ENCODE data around the gene HIPK3.

Gene HIPK3

DNA sequence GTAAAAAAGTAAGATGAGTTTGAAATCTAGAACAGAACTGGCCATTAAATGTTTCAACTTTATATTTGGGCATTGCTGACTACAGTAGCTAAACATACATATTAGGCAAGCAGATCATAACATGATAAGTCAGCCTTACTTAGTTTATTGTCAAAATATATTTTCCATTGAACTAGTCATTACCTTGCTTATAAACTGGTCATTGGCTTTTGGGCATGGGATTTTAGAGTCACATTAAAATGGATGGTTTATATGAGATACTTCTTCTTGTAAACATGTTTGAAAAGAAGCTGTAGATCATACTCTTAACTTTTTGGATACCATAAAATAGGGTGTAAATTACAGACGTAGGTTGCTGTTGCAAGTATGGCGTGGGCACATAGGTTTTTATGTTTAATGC is 2.7 kb downstream of the HIPK3 start:
- TF ChIP-seq TCF12 (IDR thresholded peaks at IDR 0.05; ENCODE audit: low read depth) (no peak), CREB1 (IDR thresholded peaks at IDR 0.05; ENCODE audit: low read depth) (no peak), ZBTB7A (IDR thresholded peaks at IDR 0.05; ENCODE audit: low read depth) (no peak), NFIC (IDR thresholded peaks at IDR 0.05) (no peak), RAD21 (IDR thresholded peaks at IDR 0.05; ENCODE audit: low read depth) (no peak), FOXM1 (IDR thresholded peaks at IDR 0.05; ENCODE audit: borderline replicate concordance, low read depth) (no peak), EP300 (IDR thresholded peaks at IDR 0.05; ENCODE audit: borderline replicate concordance) (no peak)
- TF ChIP-seq, protein P1, sequence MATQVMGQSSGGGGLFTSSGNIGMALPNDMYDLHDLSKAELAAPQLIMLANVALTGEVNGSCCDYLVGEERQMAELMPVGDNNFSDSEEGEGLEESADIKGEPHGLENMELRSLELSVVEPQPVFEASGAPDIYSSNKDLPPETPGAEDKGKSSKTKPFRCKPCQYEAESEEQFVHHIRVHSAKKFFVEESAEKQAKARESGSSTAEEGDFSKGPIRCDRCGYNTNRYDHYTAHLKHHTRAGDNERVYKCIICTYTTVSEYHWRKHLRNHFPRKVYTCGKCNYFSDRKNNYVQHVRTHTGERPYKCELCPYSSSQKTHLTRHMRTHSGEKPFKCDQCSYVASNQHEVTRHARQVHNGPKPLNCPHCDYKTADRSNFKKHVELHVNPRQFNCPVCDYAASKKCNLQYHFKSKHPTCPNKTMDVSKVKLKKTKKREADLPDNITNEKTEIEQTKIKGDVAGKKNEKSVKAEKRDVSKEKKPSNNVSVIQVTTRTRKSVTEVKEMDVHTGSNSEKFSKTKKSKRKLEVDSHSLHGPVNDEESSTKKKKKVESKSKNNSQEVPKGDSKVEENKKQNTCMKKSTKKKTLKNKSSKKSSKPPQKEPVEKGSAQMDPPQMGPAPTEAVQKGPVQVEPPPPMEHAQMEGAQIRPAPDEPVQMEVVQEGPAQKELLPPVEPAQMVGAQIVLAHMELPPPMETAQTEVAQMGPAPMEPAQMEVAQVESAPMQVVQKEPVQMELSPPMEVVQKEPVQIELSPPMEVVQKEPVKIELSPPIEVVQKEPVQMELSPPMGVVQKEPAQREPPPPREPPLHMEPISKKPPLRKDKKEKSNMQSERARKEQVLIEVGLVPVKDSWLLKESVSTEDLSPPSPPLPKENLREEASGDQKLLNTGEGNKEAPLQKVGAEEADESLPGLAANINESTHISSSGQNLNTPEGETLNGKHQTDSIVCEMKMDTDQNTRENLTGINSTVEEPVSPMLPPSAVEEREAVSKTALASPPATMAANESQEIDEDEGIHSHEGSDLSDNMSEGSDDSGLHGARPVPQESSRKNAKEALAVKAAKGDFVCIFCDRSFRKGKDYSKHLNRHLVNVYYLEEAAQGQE (IDR thresholded peaks at IDR 0.05; ENCODE audit: low read depth) = no peak
- TF ChIP-seq, protein P2, sequence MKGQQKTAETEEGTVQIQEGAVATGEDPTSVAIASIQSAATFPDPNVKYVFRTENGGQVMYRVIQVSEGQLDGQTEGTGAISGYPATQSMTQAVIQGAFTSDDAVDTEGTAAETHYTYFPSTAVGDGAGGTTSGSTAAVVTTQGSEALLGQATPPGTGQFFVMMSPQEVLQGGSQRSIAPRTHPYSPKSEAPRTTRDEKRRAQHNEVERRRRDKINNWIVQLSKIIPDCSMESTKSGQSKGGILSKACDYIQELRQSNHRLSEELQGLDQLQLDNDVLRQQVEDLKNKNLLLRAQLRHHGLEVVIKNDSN (IDR thresholded peaks at IDR 0.05) = no peak

DNA sequence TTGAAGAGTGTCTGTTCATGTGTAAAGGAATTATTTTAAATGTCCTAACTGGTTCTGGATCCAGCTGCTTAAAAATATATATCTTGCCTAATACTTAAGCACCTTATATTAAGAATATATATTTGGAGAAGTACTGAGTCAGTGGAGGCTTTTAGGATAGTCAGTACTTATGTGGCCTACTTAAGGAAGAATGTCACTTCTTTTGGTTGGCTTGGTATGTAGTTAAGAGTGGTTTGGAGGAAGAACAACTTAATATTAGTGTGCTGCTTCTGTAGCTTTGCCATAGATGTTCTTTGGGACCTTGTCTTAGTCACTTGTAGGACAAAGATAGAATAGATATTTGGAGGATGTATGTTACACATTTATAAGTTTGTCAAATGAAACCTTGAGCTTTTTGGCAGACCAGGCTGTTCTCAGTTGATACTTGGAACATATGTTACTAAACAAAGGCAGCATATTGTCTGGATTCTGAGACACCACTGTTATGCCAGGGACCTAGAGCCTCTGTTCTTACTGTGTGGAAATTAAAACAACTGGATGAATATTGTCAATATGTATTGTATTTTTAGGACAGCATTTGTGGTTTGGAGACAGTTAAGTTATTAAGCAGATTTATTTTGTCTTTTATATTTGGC is 4.9 kb downstream of the HIPK3 start:
- no peak for TF ChIP-seq CEBPB (IDR thresholded peaks at IDR 0.05)
- TF ChIP-seq, protein P3, sequence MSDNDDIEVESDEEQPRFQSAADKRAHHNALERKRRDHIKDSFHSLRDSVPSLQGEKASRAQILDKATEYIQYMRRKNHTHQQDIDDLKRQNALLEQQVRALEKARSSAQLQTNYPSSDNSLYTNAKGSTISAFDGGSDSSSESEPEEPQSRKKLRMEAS (IDR thresholded peaks at IDR 0.05) = no peak
- TF ChIP-seq TEAD4 (IDR thresholded peaks at IDR 0.05) = no peak
- TF ChIP-seq TAF1 (IDR thresholded peaks at IDR 0.05; ENCODE audit: low read depth) = no peak
- TF ChIP-seq EP300 (IDR thresholded peaks at IDR 0.05; ENCODE audit: borderline replicate concordance) = no peak
- TF ChIP-seq YY1 (IDR thresholded peaks at IDR 0.05; ENCODE audit: low read depth) = no peak
- TF ChIP-seq, protein P2 (IDR thresholded peaks at IDR 0.05) = no peak
- no peak for TF ChIP-seq CREB1 (IDR thresholded peaks at IDR 0.05; ENCODE audit: low read depth)
- TF ChIP-seq EGR1 (IDR thresholded peaks at IDR 0.05) = no peak
- no peak for TF ChIP-seq TCF12 (IDR thresholded peaks at IDR 0.05; ENCODE audit: low read depth)
- TF ChIP-seq NFIC (IDR thresholded peaks at IDR 0.05) = no peak
- TF ChIP-seq, protein P1 (IDR thresholded peaks at IDR 0.05; ENCODE audit: low read depth) = no peak
- no peak for TF ChIP-seq RAD21 (IDR thresholded peaks at IDR 0.05; ENCODE audit: low read depth)
- no peak for TF ChIP-seq FOXM1 (IDR thresholded peaks at IDR 0.05; ENCODE audit: borderline replicate concordance, low read depth)
- TF ChIP-seq ZBTB7A (IDR thresholded peaks at IDR 0.05; ENCODE audit: low read depth) = no peak

DNA sequence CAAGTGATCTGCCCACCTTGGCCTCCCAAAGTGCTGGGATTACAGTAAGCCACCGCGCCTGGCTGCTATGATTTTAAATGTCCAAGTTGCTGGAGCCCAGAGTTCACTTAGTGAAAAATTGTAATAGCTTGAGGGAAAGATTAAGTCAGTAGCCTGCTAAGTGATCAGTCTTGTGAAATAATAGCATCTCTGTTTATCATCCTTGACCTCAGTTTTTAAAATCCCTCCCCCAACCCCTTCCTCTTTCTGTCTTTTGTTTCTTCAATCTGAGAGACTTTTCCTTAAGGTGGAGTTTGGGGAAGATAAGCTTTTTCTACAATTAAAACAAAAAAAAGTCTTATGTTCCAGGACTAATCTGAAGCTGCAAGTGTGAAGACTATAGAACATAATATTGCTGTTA is 6.4 kb downstream of the HIPK3 start:
- TF ChIP-seq TEAD4 (IDR thresholded peaks at IDR 0.05) (no peak), TAF1 (IDR thresholded peaks at IDR 0.05; ENCODE audit: low read depth) (no peak), CREB1 (IDR thresholded peaks at IDR 0.05; ENCODE audit: low read depth) (no peak), NFIC (IDR thresholded peaks at IDR 0.05) (no peak), FOXM1 (IDR thresholded peaks at IDR 0.05; ENCODE audit: borderline replicate concordance, low read depth) (no peak), ZBTB7A (IDR thresholded peaks at IDR 0.05; ENCODE audit: low read depth) (no peak), EGR1 (IDR thresholded peaks at IDR 0.05) (no peak), YY1 (IDR thresholded peaks at IDR 0.05; ENCODE audit: low read depth) (no peak)
- TF ChIP-seq, protein P2 (IDR thresholded peaks at IDR 0.05) = no peak
- TF ChIP-seq, protein P3 (IDR thresholded peaks at IDR 0.05) = no peak
- TF ChIP-seq, protein P1 (IDR thresholded peaks at IDR 0.05; ENCODE audit: low read depth) = no peak

DNA sequence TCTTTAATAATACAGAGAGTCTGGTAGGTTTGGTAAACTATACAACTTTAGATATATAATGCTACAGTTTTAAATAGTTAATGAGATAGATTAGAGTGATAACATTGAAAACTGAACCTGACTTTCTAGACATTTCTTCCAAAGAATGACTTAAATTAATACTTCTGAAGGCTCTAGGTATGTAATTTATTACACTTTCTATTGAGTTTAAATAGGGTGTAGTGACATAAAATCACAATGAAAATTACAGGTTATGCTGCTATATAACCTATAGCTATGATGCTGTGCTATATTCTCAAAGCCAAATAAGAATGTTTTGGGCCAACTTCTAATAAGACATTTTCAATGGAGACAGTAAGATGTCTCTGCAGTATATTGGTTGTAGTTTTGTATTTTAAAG is 7.7 kb downstream of the HIPK3 start:
- TF ChIP-seq, protein P3 (IDR thresholded peaks at IDR 0.05) = no peak
- TF ChIP-seq CREB1 (IDR thresholded peaks at IDR 0.05; ENCODE audit: low read depth) (no peak), RAD21 (IDR thresholded peaks at IDR 0.05; ENCODE audit: low read depth) (no peak), EP300 (IDR thresholded peaks at IDR 0.05; ENCODE audit: borderline replicate concordance) (no peak), TEAD4 (IDR thresholded peaks at IDR 0.05) (no peak), TAF1 (IDR thresholded peaks at IDR 0.05; ENCODE audit: low read depth) (no peak), NFIC (IDR thresholded peaks at IDR 0.05) (no peak), FOXM1 (IDR thresholded peaks at IDR 0.05; ENCODE audit: borderline replicate concordance, low read depth) (no peak)
- TF ChIP-seq, protein P2 (IDR thresholded peaks at IDR 0.05) = no peak

Measured in Ishikawa (cell line).